Endothelial cell of umbilical vein (primary cell): ENCODE data around the gene TBCE. TPM values are rescaled to one million over a fixed set of nuclear protein-coding genes. Genes with fewer than 3 reads are reported as not detected.

Experiments
- BruUV-seq: library from RNA; stranded (reverse); fragments of 400-500 nt; replicated peaks from 2 replicates; lab custom pipeline; 2021; lab: Mats Ljungman, UMichigan
- CTCF ChIA-PET: fragments of 300-600, 350-600 bp; sonication (Branson Sonifier 250); formaldehyde crosslinking; loops from one replicate; lab custom pipeline; 2021; ENCODE audit warnings: antibody characterized with exemption, inconsistent platforms; lab: Charles Lee
- POLR2A ChIA-PET: fragments of 300-600, 350-600 bp; sonication (Branson Sonifier 250); formaldehyde crosslinking; loops from one replicate; lab custom pipeline; 2021; ENCODE audit warnings: antibody characterized with exemption, inconsistent platforms; lab: Charles Lee
- DNase-seq: peaks from one replicate; pipeline ENCODE4 v3.0.0-alpha.2; 2011; ENCODE audit warnings: low read depth, low spot score
- FAIRE-seq: peaks from 2 replicates; lab custom pipeline; 2011; peaks lifted over from hg19 to GRCh38; lab: Jason Lieb, UNC
- H2AFZ ChIP-seq: 2 replicates; pipeline ENCODE4 v1.6.0; 2012; ENCODE audit warnings: low read depth, low read length, control low read depth, inconsistent platforms
- H3K27ac ChIP-seq: 2 replicates; pipeline ENCODE4 v1.5.1; 2011; ENCODE audit warnings: low read depth, mild to moderate bottlenecking, control low read depth, low read length, moderate library complexity; ENCODE audit not compliant: insufficient read depth
- H3K27me3 ChIP-seq, 2 experiments: 2 replicates each; pipeline versions ENCODE4 v1.6.0 to v1.6.1; 2011; ENCODE audit warnings: low read length in 2 of 2, mixed read lengths in 1 of 2; ENCODE audit not compliant: control insufficient read depth in 2 of 2, insufficient read depth in 2 of 2
- H3K36me3 ChIP-seq, 2 experiments: 2 replicates in 1 of 2; 3 replicates in 1 of 2; pipeline ENCODE4 v1.5.1; 2011; ENCODE audit warnings: low read length in 2 of 2, mild to moderate bottlenecking in 1 of 2, moderate library complexity in 1 of 2; ENCODE audit not compliant: control insufficient read depth in 2 of 2, insufficient read depth in 2 of 2; ENCODE audit errors: extremely low read depth in 1 of 2
- H3K4me1 ChIP-seq: 3 replicates; pipeline ENCODE4 v1.5.1; 2011; ENCODE audit warnings: mild to moderate bottlenecking, low read length; ENCODE audit not compliant: control insufficient read depth, insufficient read depth; ENCODE audit errors: extremely low read depth
- H3K4me2 ChIP-seq: 2 replicates; pipeline ENCODE4 v1.6.1; 2011; ENCODE audit warnings: low read length, control low read depth, mixed read lengths; ENCODE audit not compliant: insufficient read depth
- H3K4me3 ChIP-seq, 3 experiments: fragments of 200-600 bp in 1 of 3; sonication (generic), shearing (Covaris generic) in 1 of 3; replicated peaks in 1 of 3; 2 replicates each; pipeline ENCODE4 v1.5.1; 2011 to 2016; ENCODE audit warnings: control low read depth in 3 of 3, low read length in 3 of 3, mild to moderate bottlenecking in 2 of 3, inconsistent platforms in 1 of 3, low read depth in 1 of 3, moderate library complexity in 1 of 3; ENCODE audit not compliant: insufficient read depth in 1 of 3
- H3K79me2 ChIP-seq: 2 replicates; pipeline ENCODE4 v1.6.0; 2012; ENCODE audit warnings: low read length, inconsistent platforms; ENCODE audit not compliant: control insufficient read depth, insufficient read depth
- H3K9ac ChIP-seq: replicated peaks from 2 replicates; pipeline ENCODE3; 2011; ENCODE audit warnings: low read length, control low read depth; ENCODE audit not compliant: insufficient read depth; ENCODE audit errors: extremely low read depth
- H3K9me1 ChIP-seq: replicated peaks from 3 replicates; pipeline ENCODE4 v1.6.0; 2011; ENCODE audit warnings: mild to moderate bottlenecking, low read length; ENCODE audit not compliant: control insufficient read depth, insufficient read depth; ENCODE audit errors: extremely low read depth
- H3K9me3 ChIP-seq: replicated peaks from 2 replicates; pipeline ENCODE4 v1.5.1; 2012; ENCODE audit warnings: low read length, inconsistent platforms; ENCODE audit not compliant: control insufficient read depth, insufficient read depth
- H4K20me1 ChIP-seq: replicated peaks from 2 replicates; pipeline ENCODE3; 2011; ENCODE audit warnings: mild to moderate bottlenecking, low read length; ENCODE audit not compliant: control insufficient read depth, insufficient read depth; ENCODE audit errors: extremely low read depth
- EZH2 ChIP-seq: IDR thresholded peaks from 2 replicates; pipeline ENCODE4 v1.6.1; 2012; ENCODE audit warnings: borderline replicate concordance, low read depth, mild to moderate bottlenecking, moderate library complexity, low read length, inconsistent platforms; ENCODE audit not compliant: severe bottlenecking
- FOS ChIP-seq: IDR thresholded peaks from 2 replicates; pipeline ENCODE4 v1.6.1; 2011; ENCODE audit warnings: mild to moderate bottlenecking, low read length, moderate library complexity, borderline replicate concordance; ENCODE audit not compliant: insufficient read depth
- GATA2 ChIP-seq: IDR thresholded peaks from 2 replicates; pipeline ENCODE4 v1.7.0; 2011; ENCODE audit warnings: low read depth, mild to moderate bottlenecking, moderate library complexity, mixed read lengths, low read length; ENCODE audit not compliant: insufficient read length, insufficient read depth
- JUN ChIP-seq: IDR thresholded peaks from 2 replicates; pipeline ENCODE4 v1.6.1; 2011; ENCODE audit warnings: borderline replicate concordance, low read depth; ENCODE audit not compliant: insufficient read length, insufficient read depth
- MYC ChIP-seq: IDR thresholded peaks from one replicate; pipeline ENCODE4 v1.6.1; 2011; ENCODE audit warnings: mild to moderate bottlenecking, low read depth, low read length
- POLR2A ChIP-seq: IDR thresholded peaks from 2 replicates; pipeline ENCODE4 v1.6.1; 2012; ENCODE audit warnings: low read depth, mild to moderate bottlenecking, control low read depth, low read length
- POLR2AphosphoS5 ChIP-seq: IDR thresholded peaks from 2 replicates; pipeline ENCODE4 v1.6.1; 2012; ENCODE audit warnings: low read depth, mild to moderate bottlenecking, control low read depth, low read length, moderate library complexity; ENCODE audit not compliant: insufficient read depth
- dilution Hi-C: fragments of 300-500 bp; cut with MboI; formaldehyde crosslinking; loops from one replicate; pipeline ENCODE4 v1.15.0; 2019; ENCODE audit warnings: low sequenced_read_pairs; ENCODE audit not compliant: extremely low pct_ligation_motif_present
- intact Hi-C: fragments of 100-400 bp; cut with micrococcal nuclease; formaldehyde crosslinking; loops from one replicate; pipeline ENCODE4 v1.10.0; 2022
- polyA plus RNA-seq, 4 experiments: library from polyadenylated mRNA; depleted of rRNA in 3 of 4; stranded (reverse) in 3 of 4; unstranded in 1 of 4; fragments of >200 nt; gene quantifications; 2 replicates each; pipeline versions ENCODE4 v1.2.1 to v1.2.3, GENCODE V29; 2011 to 2012; ENCODE audit warnings: missing spikeins in 1 of 4
- total RNA-seq: library from RNA; stranded (reverse); gene quantifications from 2 replicates; pipeline ENCODE4 v1.2.3, GENCODE V29; 2021
- TF ChIP-seq, protein P1 (sequence below): IDR thresholded peaks from 2 replicates; pipeline ENCODE4 v1.6.1; 2011; ENCODE audit not compliant: insufficient read depth, insufficient read length
- TF ChIP-seq, protein P2 (sequence below), 2 donors: IDR thresholded peaks; 1 replicate in 1 of 2; 2 replicates in 1 of 2; pipeline ENCODE4 v1.5.1; 2011; ENCODE audit warnings: low read length in 2 of 2, mild to moderate bottlenecking in 2 of 2, moderate library complexity in 2 of 2, control low read depth in 1 of 2, inconsistent platforms in 1 of 2, low read depth in 1 of 2; ENCODE audit not compliant: insufficient read depth in 1 of 2; ENCODE audit errors: extremely low read depth in 1 of 2

Gene TBCE
- total and polyA plus RNA-seq, 2 donors (not counting 3 experiments of a cell fraction or from before 2014, with no cell fraction given): 13.7 to 32.6 TPM

DNA sequence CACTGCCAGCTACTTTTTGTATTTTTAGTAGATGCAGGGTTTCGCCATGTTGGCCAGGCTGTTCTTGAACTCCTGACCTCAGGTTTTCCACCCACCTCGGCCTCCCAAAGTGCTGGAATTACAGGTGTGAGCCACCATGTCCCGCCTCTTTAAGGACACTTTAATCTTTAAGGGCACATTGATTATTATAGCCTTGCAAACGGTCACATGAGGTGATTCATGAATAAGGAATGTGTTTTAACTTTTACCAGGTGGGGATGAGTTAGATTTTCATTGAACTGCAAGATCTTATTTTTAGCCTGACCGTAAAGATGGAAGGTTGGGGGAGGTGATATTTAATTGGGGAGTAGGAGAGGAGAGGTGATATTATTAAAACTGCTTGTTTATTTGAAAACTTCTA, 61.9 kb downstream of the TBCE start:
- dilution Hi-C loops: no loop called here
- H3K4me3 ChIP-seq: no peak overlapping the region
- FAIRE-seq (no peak), DNase-seq (no peak)
- intact Hi-C loops: no loop called here
- no peaks in the 10 kb centered on the region for H3K27me3 ChIP-seq
- BruUV-seq: no TSS peak
- no peaks in the 10 kb centered on the region for H4K20me1 ChIP-seq
- CTCF ChIA-PET: interaction anchor here (1.4 kb wide), 1 partner anchor 14 kb away, joined by 4 read pairs; no protein-coding TSS in a partner anchor
- TF ChIP-seq, protein P1, sequence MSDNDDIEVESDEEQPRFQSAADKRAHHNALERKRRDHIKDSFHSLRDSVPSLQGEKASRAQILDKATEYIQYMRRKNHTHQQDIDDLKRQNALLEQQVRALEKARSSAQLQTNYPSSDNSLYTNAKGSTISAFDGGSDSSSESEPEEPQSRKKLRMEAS: no peak
- TF ChIP-seq, protein P2, sequence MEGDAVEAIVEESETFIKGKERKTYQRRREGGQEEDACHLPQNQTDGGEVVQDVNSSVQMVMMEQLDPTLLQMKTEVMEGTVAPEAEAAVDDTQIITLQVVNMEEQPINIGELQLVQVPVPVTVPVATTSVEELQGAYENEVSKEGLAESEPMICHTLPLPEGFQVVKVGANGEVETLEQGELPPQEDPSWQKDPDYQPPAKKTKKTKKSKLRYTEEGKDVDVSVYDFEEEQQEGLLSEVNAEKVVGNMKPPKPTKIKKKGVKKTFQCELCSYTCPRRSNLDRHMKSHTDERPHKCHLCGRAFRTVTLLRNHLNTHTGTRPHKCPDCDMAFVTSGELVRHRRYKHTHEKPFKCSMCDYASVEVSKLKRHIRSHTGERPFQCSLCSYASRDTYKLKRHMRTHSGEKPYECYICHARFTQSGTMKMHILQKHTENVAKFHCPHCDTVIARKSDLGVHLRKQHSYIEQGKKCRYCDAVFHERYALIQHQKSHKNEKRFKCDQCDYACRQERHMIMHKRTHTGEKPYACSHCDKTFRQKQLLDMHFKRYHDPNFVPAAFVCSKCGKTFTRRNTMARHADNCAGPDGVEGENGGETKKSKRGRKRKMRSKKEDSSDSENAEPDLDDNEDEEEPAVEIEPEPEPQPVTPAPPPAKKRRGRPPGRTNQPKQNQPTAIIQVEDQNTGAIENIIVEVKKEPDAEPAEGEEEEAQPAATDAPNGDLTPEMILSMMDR (IDR thresholded peaks at IDR 0.05; ENCODE audit: extremely low read depth in 1 of 2, insufficient read depth in 1 of 2, low read depth in 1 of 2, low read length in 2 of 2): no peak
- no peak for TF ChIP-seq POLR2A
- TF ChIP-seq EZH2: no peak
- no peak for TF ChIP-seq JUN
- no peak for TF ChIP-seq POLR2AphosphoS5
- TF ChIP-seq FOS: no peak
- TF ChIP-seq GATA2: no peak
- no peak for TF ChIP-seq MYC
- no peak overlapping the region for H3K27ac ChIP-seq
- H3K9ac ChIP-seq: no peak overlapping the region
- H3K4me2 ChIP-seq: no peak overlapping the region
- POLR2A ChIA-PET: no interaction called here
- H3K36me3 ChIP-seq: no peaks in the 10 kb centered on the region
- no peaks in the 10 kb centered on the region for H3K9me1 ChIP-seq
- H3K9me3 ChIP-seq: no peaks in the 10 kb centered on the region
- H2AFZ ChIP-seq: no peak overlapping the region
- no peaks in the 10 kb centered on the region for H3K4me1 ChIP-seq
- no peaks in the 10 kb centered on the region for H3K79me2 ChIP-seq
